Measurements from ENCODE around the gene HIRIP3. TPM values are rescaled to one million over a fixed set of nuclear protein-coding genes. Genes with fewer than 3 reads are reported as not detected.

Gene HIRIP3
- polyA plus RNA-seq, 1 donor (not counting 4 experiments of a cell fraction or from before 2014, with no cell fraction given): 4.1 TPM

DNA sequence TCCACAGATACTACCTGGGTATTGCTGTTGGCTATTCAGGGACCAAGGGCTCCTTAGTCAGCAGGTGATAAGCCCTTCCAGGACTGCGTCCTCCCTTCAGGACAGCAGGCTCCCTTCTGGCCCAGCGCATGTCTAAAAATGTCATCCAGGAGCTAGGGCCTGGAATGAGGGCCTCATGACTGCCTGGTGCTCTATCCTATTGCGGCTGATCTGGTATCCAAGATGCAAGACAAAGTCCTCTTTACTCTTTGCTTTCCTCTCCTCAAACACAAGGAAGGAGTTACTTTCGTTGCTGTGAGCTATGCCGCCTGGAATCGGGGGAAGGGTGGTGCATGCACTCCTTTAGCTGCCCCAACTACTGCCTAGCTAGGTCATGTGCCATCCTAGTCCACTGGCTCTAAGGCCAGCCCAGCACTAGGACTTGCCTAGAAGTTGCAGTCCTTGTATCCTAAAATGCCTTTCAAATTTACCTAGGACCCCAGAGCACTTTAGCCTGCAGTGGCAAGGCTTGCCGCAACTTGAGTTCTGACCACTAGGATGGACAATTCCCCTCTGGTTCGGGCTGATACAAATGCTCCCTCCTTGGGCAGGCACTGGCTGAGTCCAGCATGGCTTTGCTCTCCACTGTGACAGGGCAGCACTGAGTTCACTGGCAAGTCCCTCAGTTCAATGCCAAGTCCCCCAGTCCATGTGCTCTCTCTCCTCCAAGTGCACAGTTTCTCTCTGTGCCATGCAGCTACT lies 43.6 kb downstream of the HIRIP3 start:
- Histone ChIP-seq H3K4me2 (ENCODE audit: control insufficient read depth, extremely low read depth, insufficient read depth, low read depth, low read length) (no peak overlapping the region), H3K9me1 (ENCODE audit: control insufficient read depth, extremely low read depth, insufficient read depth, low read length) (no peaks in the 10 kb centered on the region), H3K27ac (ENCODE audit: control insufficient read depth, insufficient read depth, low read length) (no peak overlapping the region), H3K79me2 (ENCODE audit: control insufficient read depth, insufficient read depth, low read length) (no peaks in the 10 kb centered on the region), H3K36me3 (ENCODE audit: control insufficient read depth in 2 of 2, extremely low read depth in 1 of 2, insufficient read depth in 2 of 2, low read length in 2 of 2) (no peaks in the 10 kb centered on the region), H3K9ac (ENCODE audit: control insufficient read depth, extremely low read depth, insufficient read depth, low read length) (no peak overlapping the region), H4K20me1 (ENCODE audit: control insufficient read depth, extremely low read depth, insufficient read depth, low read length) (no peaks in the 10 kb centered on the region), H2AFZ (ENCODE audit: control insufficient read depth, low read length) (no peak overlapping the region), H3K4me3 (ENCODE audit: control insufficient read depth in 2 of 3, extremely low read depth in 1 of 3, insufficient read depth in 2 of 3, low read depth in 1 of 3, low read length in 3 of 3) (no peak overlapping the region), H3K27me3 (ENCODE audit: control insufficient read depth, extremely low read depth, insufficient read depth, low read length) (no peaks in the 10 kb centered on the region), H3K9me3 (ENCODE audit: control insufficient read depth, low read depth, low read length) (no peaks in the 10 kb centered on the region), H3K4me1 (ENCODE audit: control insufficient read depth, extremely low read depth, insufficient read depth, low read length) (no peaks in the 10 kb centered on the region)
- no peak for FAIRE-seq
- dilution Hi-C loops (cut with MboI; ENCODE audit: extremely low pct_ligation_motif_present, low sequenced_read_pairs): no loop called here
- DNase-seq (ENCODE audit: low read depth, low spot score): no peak
- TF ChIP-seq, protein P1, sequence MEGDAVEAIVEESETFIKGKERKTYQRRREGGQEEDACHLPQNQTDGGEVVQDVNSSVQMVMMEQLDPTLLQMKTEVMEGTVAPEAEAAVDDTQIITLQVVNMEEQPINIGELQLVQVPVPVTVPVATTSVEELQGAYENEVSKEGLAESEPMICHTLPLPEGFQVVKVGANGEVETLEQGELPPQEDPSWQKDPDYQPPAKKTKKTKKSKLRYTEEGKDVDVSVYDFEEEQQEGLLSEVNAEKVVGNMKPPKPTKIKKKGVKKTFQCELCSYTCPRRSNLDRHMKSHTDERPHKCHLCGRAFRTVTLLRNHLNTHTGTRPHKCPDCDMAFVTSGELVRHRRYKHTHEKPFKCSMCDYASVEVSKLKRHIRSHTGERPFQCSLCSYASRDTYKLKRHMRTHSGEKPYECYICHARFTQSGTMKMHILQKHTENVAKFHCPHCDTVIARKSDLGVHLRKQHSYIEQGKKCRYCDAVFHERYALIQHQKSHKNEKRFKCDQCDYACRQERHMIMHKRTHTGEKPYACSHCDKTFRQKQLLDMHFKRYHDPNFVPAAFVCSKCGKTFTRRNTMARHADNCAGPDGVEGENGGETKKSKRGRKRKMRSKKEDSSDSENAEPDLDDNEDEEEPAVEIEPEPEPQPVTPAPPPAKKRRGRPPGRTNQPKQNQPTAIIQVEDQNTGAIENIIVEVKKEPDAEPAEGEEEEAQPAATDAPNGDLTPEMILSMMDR (optimal IDR thresholded peaks at IDR 0.05 in 1 of 3, IDR thresholded peaks at IDR 0.05 in 1 of 3, conservative IDR thresholded peaks at IDR 0.05 in 1 of 3; ENCODE audit: extremely low read depth in 1 of 3, insufficient read depth in 2 of 3, low read length in 3 of 3): no peak
- TF ChIP-seq EZH2 (IDR thresholded peaks at IDR 0.05; ENCODE audit: low read length): no peak

DNA sequence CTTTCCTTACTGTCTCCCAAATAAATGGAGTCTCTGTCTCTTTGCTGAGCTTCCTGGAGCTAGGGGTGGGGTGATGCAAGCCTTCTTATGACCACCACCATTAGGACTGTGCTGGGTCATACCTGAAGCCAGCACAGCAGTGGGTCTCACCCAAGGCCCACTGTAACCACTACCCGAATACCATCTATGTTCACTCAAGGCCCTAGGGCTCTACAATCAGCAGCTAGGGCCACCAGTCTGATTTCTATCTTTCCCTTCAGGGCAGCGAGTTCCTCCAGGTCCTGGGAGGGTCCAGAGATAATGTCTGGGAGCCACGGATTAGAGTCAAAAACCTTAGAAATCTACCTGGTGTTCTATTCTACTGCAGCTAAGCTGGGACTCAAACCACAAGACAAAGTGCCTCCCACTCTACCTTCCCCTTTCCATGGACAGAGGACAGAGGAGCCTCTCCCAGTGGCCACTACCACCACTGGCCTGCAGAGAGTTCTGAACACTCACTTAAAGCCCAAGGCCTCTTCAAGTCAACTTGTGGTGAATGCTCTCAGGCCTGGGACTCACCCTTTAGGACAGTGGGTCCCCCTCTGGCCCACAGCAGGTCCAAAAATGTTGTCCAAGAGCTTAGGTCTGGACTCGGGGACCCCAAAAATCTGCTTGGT lies 44.5 kb downstream of the HIRIP3 start:
- H3K4me2 ChIP-seq (ENCODE audit: control insufficient read depth, extremely low read depth, insufficient read depth, low read depth, low read length): no peak overlapping the region
- H3K27ac ChIP-seq (ENCODE audit: control insufficient read depth, insufficient read depth, low read length): no peak overlapping the region
- H3K27me3 ChIP-seq (ENCODE audit: control insufficient read depth, extremely low read depth, insufficient read depth, low read length): no peaks in the 10 kb centered on the region
- DNase-seq (ENCODE audit: low read depth, low spot score) (no peak), FAIRE-seq (no peak)
- H3K4me1 ChIP-seq (ENCODE audit: control insufficient read depth, extremely low read depth, insufficient read depth, low read length): no peaks in the 10 kb centered on the region
- TF ChIP-seq, protein P1 (optimal IDR thresholded peaks at IDR 0.05 in 1 of 3, IDR thresholded peaks at IDR 0.05 in 1 of 3, conservative IDR thresholded peaks at IDR 0.05 in 1 of 3; ENCODE audit: extremely low read depth in 1 of 3, insufficient read depth in 2 of 3, low read length in 3 of 3): no peak
- no peak for TF ChIP-seq EZH2 (IDR thresholded peaks at IDR 0.05; ENCODE audit: low read length)
- no peaks in the 10 kb centered on the region for H3K9me1 ChIP-seq (ENCODE audit: control insufficient read depth, extremely low read depth, insufficient read depth, low read length)
- H3K9me3 ChIP-seq (ENCODE audit: control insufficient read depth, low read depth, low read length): no peaks in the 10 kb centered on the region
- no peak overlapping the region for H3K9ac ChIP-seq (ENCODE audit: control insufficient read depth, extremely low read depth, insufficient read depth, low read length)
- dilution Hi-C loops (cut with MboI; ENCODE audit: extremely low pct_ligation_motif_present, low sequenced_read_pairs): no loop called here
- no peak overlapping the region for H3K4me3 ChIP-seq (ENCODE audit: control insufficient read depth in 2 of 3, extremely low read depth in 1 of 3, insufficient read depth in 2 of 3, low read depth in 1 of 3, low read length in 3 of 3)
- no peaks in the 10 kb centered on the region for H4K20me1 ChIP-seq (ENCODE audit: control insufficient read depth, extremely low read depth, insufficient read depth, low read length)
- H3K79me2 ChIP-seq (ENCODE audit: control insufficient read depth, insufficient read depth, low read length): no peaks in the 10 kb centered on the region
- H3K36me3 ChIP-seq (ENCODE audit: control insufficient read depth in 2 of 2, extremely low read depth in 1 of 2, insufficient read depth in 2 of 2, low read length in 2 of 2): no peaks in the 10 kb centered on the region
- no peak overlapping the region for H2AFZ ChIP-seq (ENCODE audit: control insufficient read depth, low read length)
